PC-9 (cell line): ENCODE results near the gene CTNND2.

ENCODE experiments used
- EZH2 ChIP-seq: fragments of 200-600 bp; sonication (generic); IDR thresholded peaks from 2 replicates; pipeline ENCODE4 v1.8.0; 2017; ENCODE audit warnings: antibody characterized with exemption, low read depth
- TF ChIP-seq, protein P1 (sequence below): fragments of 200-600 bp; sonication (generic); conservative IDR thresholded peaks from 2 replicates; pipeline ENCODE4 v1.6.1; 2017; ENCODE audit warnings: mixed run types, antibody characterized with exemption, mild to moderate bottlenecking, moderate library complexity

DNA sequence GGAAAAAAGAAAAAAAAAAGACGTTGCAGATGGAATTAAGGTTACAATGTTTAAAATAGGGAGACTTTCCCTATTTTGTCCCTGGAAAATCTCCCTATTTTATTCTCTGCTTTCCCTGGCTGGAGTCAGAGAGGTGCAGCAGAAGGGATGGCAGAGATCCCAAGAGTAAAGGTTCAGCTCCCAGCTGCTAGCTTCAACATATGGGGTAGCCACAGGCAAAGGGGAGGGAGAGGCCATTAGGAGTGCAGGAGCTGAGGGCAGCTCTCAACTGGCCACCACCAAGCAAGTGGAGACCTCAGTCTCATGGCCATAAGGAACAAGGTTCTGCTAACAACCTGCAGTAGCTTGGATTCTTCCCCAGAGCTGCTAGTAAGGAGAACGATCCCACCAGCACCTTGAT lies 776.2 kb downstream of the CTNND2 start:
- no peak for TF ChIP-seq EZH2
- TF ChIP-seq, protein P1, sequence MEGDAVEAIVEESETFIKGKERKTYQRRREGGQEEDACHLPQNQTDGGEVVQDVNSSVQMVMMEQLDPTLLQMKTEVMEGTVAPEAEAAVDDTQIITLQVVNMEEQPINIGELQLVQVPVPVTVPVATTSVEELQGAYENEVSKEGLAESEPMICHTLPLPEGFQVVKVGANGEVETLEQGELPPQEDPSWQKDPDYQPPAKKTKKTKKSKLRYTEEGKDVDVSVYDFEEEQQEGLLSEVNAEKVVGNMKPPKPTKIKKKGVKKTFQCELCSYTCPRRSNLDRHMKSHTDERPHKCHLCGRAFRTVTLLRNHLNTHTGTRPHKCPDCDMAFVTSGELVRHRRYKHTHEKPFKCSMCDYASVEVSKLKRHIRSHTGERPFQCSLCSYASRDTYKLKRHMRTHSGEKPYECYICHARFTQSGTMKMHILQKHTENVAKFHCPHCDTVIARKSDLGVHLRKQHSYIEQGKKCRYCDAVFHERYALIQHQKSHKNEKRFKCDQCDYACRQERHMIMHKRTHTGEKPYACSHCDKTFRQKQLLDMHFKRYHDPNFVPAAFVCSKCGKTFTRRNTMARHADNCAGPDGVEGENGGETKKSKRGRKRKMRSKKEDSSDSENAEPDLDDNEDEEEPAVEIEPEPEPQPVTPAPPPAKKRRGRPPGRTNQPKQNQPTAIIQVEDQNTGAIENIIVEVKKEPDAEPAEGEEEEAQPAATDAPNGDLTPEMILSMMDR: no peak
